GM12878 (cell line): ENCODE measurements around the gene HNF4A. TPM values are rescaled to one million over a fixed set of nuclear protein-coding genes. Genes with fewer than 3 reads are reported as not detected.

Experiments used
- ATAC-seq: fragments of 200-7000 bp; cut with Tn5 transposase; 3 replicates; pipeline ENCODE4 v1.9.1; 2020; ENCODE audit warnings: mild to moderate bottlenecking, moderate library complexity
- BruUV-seq: library from RNA; stranded (reverse); fragments of 400-500 nt; replicated peaks from 2 replicates; lab custom pipeline; 2021; lab: Mats Ljungman, UMichigan
- CTCF ChIA-PET: fragments of 300-600 bp; sonication (Branson Sonifier 250); formaldehyde crosslinking; extraction: SDS; loops from one replicate; lab custom pipeline; 2021; ENCODE audit warnings: inconsistent platforms; lab: Yijun Ruan, JAX
- POLR2A ChIA-PET: fragments of 350-600 bp; formaldehyde crosslinking; extraction: SDS; loops from one replicate; lab custom pipeline; 2021; ENCODE audit warnings: inconsistent platforms; lab: Charles Lee
- RAD21 ChIA-PET: fragments of 300-600 bp; sonication (Branson Sonifier 250); formaldehyde crosslinking; loops from one replicate; lab custom pipeline; 2023; ENCODE audit warnings: antibody characterized with exemption; ENCODE audit not compliant: unreplicated experiment; lab: Charles Lee
- SMC1A ChIA-PET: fragments of 300-600 bp; sonication (Branson Sonifier 250); formaldehyde crosslinking; loops from one replicate; lab custom pipeline; 2023; ENCODE audit not compliant: unreplicated experiment, uncharacterized antibody; lab: Charles Lee
- DNase-seq: peaks from one replicate; pipeline ENCODE4 v3.0.0-alpha.2; 2011; ENCODE audit warnings: low read depth, low spot score
- FAIRE-seq: peaks from 3 replicates; lab custom pipeline; 2011; peaks lifted over from hg19 to GRCh38; lab: Jason Lieb, UNC
- H2AFZ ChIP-seq: 2 replicates; pipeline ENCODE4 v1.6.0; 2011; ENCODE audit warnings: low read depth, low read length, control low read depth; ENCODE audit not compliant: control insufficient read depth
- H3K27ac ChIP-seq: 2 replicates; pipeline ENCODE4 v1.5.1; 2011; ENCODE audit warnings: control low read depth; ENCODE audit not compliant: control insufficient read depth, insufficient read depth
- H3K27me3 ChIP-seq, 2 experiments: replicated peaks in 1 of 2; 2 replicates each; pipeline versions ENCODE4 v1.6.0 to v1.6.1; 2011; ENCODE audit warnings: low read length in 1 of 2; ENCODE audit not compliant: control insufficient read depth in 2 of 2, insufficient read depth in 2 of 2
- H3K36me3 ChIP-seq, 2 experiments: 2 replicates each; pipeline ENCODE4 v1.5.1; 2011; ENCODE audit warnings: low read length in 1 of 2; ENCODE audit not compliant: control insufficient read depth in 2 of 2, insufficient read depth in 2 of 2
- H3K4me1 ChIP-seq: 2 replicates; pipeline ENCODE4 v1.6.1; 2011; ENCODE audit warnings: mild to moderate bottlenecking, low read length, moderate library complexity, mixed read lengths; ENCODE audit not compliant: control insufficient read depth, insufficient read depth
- H3K4me2 ChIP-seq: 2 replicates; pipeline ENCODE4 v1.6.0; 2011; ENCODE audit warnings: control low read depth; ENCODE audit not compliant: control insufficient read depth, insufficient read depth
- H3K4me3 ChIP-seq: fragments of 200-600 bp; sonication (generic); 2 replicates; pipeline ENCODE4 v1.5.1; 2016
- H3K79me2 ChIP-seq: 2 replicates; pipeline ENCODE4 v1.6.0; 2011; ENCODE audit warnings: low read length; ENCODE audit not compliant: control insufficient read depth, insufficient read depth
- H3K9ac ChIP-seq: 2 replicates; pipeline ENCODE4 v1.8.0; 2011; ENCODE audit warnings: low read length, control low read depth, mixed read lengths; ENCODE audit not compliant: control insufficient read depth, insufficient read depth
- H3K9me3 ChIP-seq: replicated peaks from 3 replicates; pipeline ENCODE4 v1.5.1; 2011; ENCODE audit warnings: mild to moderate bottlenecking, low read length; ENCODE audit not compliant: control insufficient read depth, insufficient read depth
- H4K20me1 ChIP-seq: 2 replicates; pipeline ENCODE4 v1.6.0; 2011; ENCODE audit not compliant: control insufficient read depth, insufficient read depth
- DPF2 ChIP-seq: fragments of 450-650 bp; IDR thresholded peaks from 2 replicates; pipeline ENCODE4 v1.6.1; 2017; ENCODE audit warnings: mild to moderate bottlenecking
- EED ChIP-seq: sonication (generic); IDR thresholded peaks from 2 replicates; pipeline ENCODE4 v1.6.1; 2016; ENCODE audit warnings: antibody characterized with exemption, low read depth
- KDM1A ChIP-seq: fragments of 200-600 bp; sonication (generic); IDR thresholded peaks from 2 replicates; pipeline ENCODE4 v1.6.1; 2016; ENCODE audit warnings: borderline replicate concordance
- NFXL1 ChIP-seq: fragments of 450-650 bp; IDR thresholded peaks from 2 replicates; pipeline ENCODE4 v1.6.1; 2017; ENCODE audit warnings: antibody characterized with exemption, mild to moderate bottlenecking, borderline replicate concordance
- NFYB ChIP-seq: IDR thresholded peaks from 2 replicates; pipeline ENCODE4 v1.6.1; 2011; ENCODE audit warnings: low read depth, mild to moderate bottlenecking, low read length, improper control_type of control experiment, moderate library complexity; ENCODE audit not compliant: insufficient read depth
- NRF1 ChIP-seq: conservative IDR thresholded peaks from 2 replicates; pipeline ENCODE4 v1.6.1; 2011; ENCODE audit warnings: mild to moderate bottlenecking, low read depth, low read length, improper control_type of control experiment
- RB1 ChIP-seq: fragments of 450-650 bp; formaldehyde crosslinking; IDR thresholded peaks from 2 replicates; pipeline ENCODE4 v1.6.1; 2017; ENCODE audit warnings: mild to moderate bottlenecking, borderline replicate concordance
- SMARCA5 ChIP-seq: fragments of 450-650 bp; IDR thresholded peaks from 2 replicates; pipeline ENCODE4 v1.6.1; 2017; ENCODE audit warnings: mild to moderate bottlenecking
- ZNF622 ChIP-seq: fragments of 450-650 bp; IDR thresholded peaks from 2 replicates; pipeline ENCODE4 v1.6.1; 2017; ENCODE audit warnings: mild to moderate bottlenecking, inconsistent platforms
- ZZZ3 ChIP-seq: IDR thresholded peaks from 2 replicates; pipeline ENCODE4 v1.6.1; 2011; ENCODE audit warnings: low read depth; ENCODE audit not compliant: control insufficient read depth, insufficient read length
- WGBS: methylation state at CpG from one replicate; pipeline ENCODE4 v1.1.6; 2016; ENCODE audit warnings: low lambda C conversion rate; ENCODE audit not compliant: insufficient replicate concordance, insufficient coverage; ENCODE audit errors: missing lambda C conversion rate; 5-methylcytosine and 5-hydroxymethylcytosine counted together
- in situ Hi-C: fragments of 300-500 bp; cut with MboI; formaldehyde crosslinking; loops from 9 replicates; pipeline ENCODE4 v1.14.3; 2018; ENCODE audit warnings: mixed read lengths
- intact Hi-C: fragments of 100-400 bp; cut with micrococcal nuclease; formaldehyde crosslinking; loops from one replicate; pipeline ENCODE4 v1.14.2; 2022; ENCODE audit not compliant: unreplicated experiment
- polyA plus RNA-seq, 11 experiments: library from polyadenylated mRNA; depleted of rRNA in 4 of 11; unstranded in 6 of 11; stranded (reverse) in 5 of 11; fragments of >200 nt; fragmentation: Nextera tagmentation in 4 of 11; fragmentation: Illumina TruSeq in 1 of 11; extraction: Ambion mirVana in 4 of 11; extraction: Trizol in 1 of 11; gene quantifications; 1 replicate in 1 of 11; 2 replicates in 10 of 11; pipeline versions ENCODE4 v1.2.1 to v1.2.3, GENCODE V29; 2011 to 2016; ENCODE audit warnings: inconsistent platforms in 2 of 11, missing spikeins in 2 of 11, low read depth in 1 of 11
- total RNA-seq, 4 experiments: library from RNA; depleted of rRNA in 3 of 4; stranded (reverse); fragments of >200 nt in 3 of 4; fragmentation: Illumina TruSeq in 1 of 4; extraction: Trizol in 1 of 4; gene quantifications; 2 replicates each; pipeline versions ENCODE4 v1.2.1 to v1.2.3, GENCODE V29; 2013 to 2021
- TF ChIP-seq, protein P1 (sequence below): fragments of 450-650 bp; formaldehyde crosslinking; IDR thresholded peaks from 2 replicates; pipeline ENCODE4 v1.4.0; 2022; ENCODE audit warnings: mild to moderate bottlenecking, moderate library complexity
- TF ChIP-seq, protein P2 (sequence below): fragments of 450-650 bp; formaldehyde crosslinking; IDR thresholded peaks from 2 replicates; pipeline ENCODE4 v1.5.0; 2022; ENCODE audit warnings: mild to moderate bottlenecking, missing genetic modification characterization
- TF ChIP-seq, protein P3 (sequence below): fragments of 150-350 bp; IDR thresholded peaks from 2 replicates; pipeline ENCODE4 v1.6.1; 2016; ENCODE audit warnings: low read depth, low read length

The HNF4A gene
- total and polyA plus RNA-seq, 10 of the 15 experiments (the other 5 are each of a cell fraction or from before 2014, with no cell fraction given), result 0.21 TPM; not detected in 9

DNA sequence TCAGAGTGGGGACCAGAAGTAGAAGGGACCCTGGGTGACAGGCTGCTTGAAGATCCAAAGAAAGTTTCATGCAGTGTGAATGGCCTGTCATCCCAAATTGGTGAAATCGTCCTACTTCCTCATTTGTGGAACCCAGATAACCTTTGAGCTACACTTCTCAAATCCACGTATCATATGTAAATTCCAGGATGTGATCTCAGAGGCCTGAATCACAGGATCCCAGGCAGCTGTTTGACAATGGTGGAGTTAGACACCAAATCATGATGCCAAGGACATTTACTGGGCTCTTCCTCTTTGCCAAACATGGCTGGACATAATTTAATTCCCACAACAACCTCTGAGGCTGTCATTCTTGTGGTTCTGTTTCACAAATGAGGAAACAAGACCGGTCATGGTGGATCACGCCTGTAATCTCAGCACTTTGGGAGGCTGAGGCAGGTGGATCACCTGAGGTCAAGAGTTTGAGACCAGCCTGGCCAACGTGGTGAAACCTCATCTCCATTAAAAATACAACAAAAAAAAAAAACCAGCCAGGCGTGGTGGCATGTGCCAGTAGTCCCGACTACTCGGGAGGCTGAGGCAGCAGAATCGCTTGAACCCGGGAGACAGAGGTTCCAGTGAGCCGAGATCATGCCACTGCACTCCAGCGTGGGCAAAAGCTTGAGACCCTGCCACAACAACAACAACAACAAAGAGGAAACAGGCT, 80.3 kb downstream of the HNF4A start (continued):
- TF ChIP-seq, protein P1, sequence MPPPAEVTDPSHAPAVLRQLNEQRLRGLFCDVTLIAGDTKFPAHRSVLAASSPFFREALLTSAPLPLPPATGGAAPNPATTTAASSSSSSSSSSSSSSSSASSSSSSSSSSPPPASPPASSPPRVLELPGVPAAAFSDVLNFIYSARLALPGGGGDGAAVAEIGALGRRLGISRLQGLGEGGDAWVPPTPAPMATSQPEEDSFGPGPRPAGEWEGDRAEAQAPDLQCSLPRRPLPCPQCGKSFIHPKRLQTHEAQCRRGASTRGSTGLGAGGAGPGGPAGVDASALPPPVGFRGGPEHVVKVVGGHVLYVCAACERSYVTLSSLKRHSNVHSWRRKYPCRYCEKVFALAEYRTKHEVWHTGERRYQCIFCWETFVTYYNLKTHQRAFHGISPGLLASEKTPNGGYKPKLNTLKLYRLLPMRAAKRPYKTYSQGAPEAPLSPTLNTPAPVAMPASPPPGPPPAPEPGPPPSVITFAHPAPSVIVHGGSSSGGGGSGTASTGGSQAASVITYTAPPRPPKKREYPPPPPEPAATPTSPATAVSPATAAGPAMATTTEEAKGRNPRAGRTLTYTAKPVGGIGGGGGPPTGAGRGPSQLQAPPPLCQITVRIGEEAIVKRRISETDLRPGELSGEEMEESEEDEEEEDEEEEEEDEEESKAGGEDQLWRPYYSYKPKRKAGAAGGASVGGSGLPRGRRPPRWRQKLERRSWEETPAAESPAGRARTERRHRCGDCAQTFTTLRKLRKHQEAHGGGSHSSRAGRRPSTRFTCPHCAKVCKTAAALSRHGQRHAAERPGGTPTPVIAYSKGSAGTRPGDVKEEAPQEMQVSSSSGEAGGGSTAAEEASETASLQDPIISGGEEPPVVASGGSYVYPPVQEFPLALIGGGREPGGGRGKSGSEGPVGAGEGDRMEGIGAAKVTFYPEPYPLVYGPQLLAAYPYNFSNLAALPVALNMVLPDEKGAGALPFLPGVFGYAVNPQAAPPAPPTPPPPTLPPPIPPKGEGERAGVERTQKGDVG (CRISPR knock-in tag), result no peak
- TF ChIP-seq NFYB (no peak), SMARCA5 (no peak)

- 40% methylated on average over 12 of the region's 12 CpGs for WGBS
- TF ChIP-seq ZNF622 (no peak), NFXL1 (no peak), KDM1A (no peak), EED (no peak), RB1 (no peak), DPF2 (no peak), NRF1 (no peak), ZZZ3 (no peak)
- TF ChIP-seq, protein P2, sequence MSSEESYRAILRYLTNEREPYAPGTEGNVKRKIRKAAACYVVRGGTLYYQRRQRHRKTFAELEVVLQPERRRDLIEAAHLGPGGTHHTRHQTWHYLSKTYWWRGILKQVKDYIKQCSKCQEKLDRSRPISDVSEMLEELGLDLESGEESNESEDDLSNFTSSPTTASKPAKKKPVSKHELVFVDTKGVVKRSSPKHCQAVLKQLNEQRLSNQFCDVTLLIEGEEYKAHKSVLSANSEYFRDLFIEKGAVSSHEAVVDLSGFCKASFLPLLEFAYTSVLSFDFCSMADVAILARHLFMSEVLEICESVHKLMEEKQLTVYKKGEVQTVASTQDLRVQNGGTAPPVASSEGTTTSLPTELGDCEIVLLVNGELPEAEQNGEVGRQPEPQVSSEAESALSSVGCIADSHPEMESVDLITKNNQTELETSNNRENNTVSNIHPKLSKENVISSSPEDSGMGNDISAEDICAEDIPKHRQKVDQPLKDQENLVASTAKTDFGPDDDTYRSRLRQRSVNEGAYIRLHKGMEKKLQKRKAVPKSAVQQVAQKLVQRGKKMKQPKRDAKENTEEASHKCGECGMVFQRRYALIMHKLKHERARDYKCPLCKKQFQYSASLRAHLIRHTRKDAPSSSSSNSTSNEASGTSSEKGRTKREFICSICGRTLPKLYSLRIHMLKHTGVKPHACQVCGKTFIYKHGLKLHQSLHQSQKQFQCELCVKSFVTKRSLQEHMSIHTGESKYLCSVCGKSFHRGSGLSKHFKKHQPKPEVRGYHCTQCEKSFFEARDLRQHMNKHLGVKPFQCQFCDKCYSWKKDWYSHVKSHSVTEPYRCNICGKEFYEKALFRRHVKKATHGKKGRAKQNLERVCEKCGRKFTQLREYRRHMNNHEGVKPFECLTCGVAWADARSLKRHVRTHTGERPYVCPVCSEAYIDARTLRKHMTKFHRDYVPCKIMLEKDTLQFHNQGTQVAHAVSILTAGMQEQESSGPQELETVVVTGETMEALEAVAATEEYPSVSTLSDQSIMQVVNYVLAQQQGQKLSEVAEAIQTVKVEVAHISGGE, result no peak
- TF ChIP-seq, protein P3, sequence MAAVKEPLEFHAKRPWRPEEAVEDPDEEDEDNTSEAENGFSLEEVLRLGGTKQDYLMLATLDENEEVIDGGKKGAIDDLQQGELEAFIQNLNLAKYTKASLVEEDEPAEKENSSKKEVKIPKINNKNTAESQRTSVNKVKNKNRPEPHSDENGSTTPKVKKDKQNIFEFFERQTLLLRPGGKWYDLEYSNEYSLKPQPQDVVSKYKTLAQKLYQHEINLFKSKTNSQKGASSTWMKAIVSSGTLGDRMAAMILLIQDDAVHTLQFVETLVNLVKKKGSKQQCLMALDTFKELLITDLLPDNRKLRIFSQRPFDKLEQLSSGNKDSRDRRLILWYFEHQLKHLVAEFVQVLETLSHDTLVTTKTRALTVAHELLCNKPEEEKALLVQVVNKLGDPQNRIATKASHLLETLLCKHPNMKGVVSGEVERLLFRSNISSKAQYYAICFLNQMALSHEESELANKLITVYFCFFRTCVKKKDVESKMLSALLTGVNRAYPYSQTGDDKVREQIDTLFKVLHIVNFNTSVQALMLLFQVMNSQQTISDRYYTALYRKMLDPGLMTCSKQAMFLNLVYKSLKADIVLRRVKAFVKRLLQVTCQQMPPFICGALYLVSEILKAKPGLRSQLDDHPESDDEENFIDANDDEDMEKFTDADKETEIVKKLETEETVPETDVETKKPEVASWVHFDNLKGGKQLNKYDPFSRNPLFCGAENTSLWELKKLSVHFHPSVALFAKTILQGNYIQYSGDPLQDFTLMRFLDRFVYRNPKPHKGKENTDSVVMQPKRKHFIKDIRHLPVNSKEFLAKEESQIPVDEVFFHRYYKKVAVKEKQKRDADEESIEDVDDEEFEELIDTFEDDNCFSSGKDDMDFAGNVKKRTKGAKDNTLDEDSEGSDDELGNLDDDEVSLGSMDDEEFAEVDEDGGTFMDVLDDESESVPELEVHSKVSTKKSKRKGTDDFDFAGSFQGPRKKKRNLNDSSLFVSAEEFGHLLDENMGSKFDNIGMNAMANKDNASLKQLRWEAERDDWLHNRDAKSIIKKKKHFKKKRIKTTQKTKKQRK, result no peak
Measured at GRCh38 chr20:44436393-44436792, 80.9 kb downstream of the HNF4A start.

More at GRCh38 chr20:44436393-44436792, 80.9 kb downstream of the HNF4A start:
- Histone ChIP-seq H2AFZ (no peak overlapping the region), H4K20me1 (no peaks in the 10 kb centered on the region), H3K9me3 (no peaks in the 10 kb centered on the region), H3K4me1 (no peaks in the 10 kb centered on the region), H3K27ac (no peak overlapping the region), H3K27me3 (peaks cover 0 to 2% of the 10 kb centered on the region in 2 experiments; a peak in 1 of 4 replicates), H3K9ac (no peak overlapping the region), H3K4me3 (no peak overlapping the region), H3K4me2 (no peak overlapping the region), H3K36me3 (no peaks in the 10 kb centered on the region), H3K79me2 (no peaks in the 10 kb centered on the region)
- in situ Hi-C loops, result no loop called here
- ChIA-PET RAD21 (no interaction called here), POLR2A (no interaction called here), CTCF (no interaction called here), SMC1A (no interaction called here)
- FAIRE-seq (no peak), DNase-seq (no peak), ATAC-seq (no peak)
- intact Hi-C loops, result no loop called here
- no TSS peak for BruUV-seq
